Ecto neural progenitor cell (in vitro differentiated cells): Measurements from ENCODE around the gene ZNF580.

Experiments
- DNase-seq: peaks from one replicate; pipeline ENCODE4 v3.0.0-alpha.2; 2018; ENCODE audit warnings: low spot score

Gene ZNF580, protein sequence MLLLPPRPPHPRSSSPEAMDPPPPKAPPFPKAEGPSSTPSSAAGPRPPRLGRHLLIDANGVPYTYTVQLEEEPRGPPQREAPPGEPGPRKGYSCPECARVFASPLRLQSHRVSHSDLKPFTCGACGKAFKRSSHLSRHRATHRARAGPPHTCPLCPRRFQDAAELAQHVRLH

GRCh38 chr19:55640577-55641425 lies at the start of gene ZNF580:
Gene ZNF580, plus strand, starts transcription at chr19:55641002. Its CDS starts 1,507 bp downstream, at chr19:55642509.
- peak; percentile 82 for DNase-seq

DNA sequence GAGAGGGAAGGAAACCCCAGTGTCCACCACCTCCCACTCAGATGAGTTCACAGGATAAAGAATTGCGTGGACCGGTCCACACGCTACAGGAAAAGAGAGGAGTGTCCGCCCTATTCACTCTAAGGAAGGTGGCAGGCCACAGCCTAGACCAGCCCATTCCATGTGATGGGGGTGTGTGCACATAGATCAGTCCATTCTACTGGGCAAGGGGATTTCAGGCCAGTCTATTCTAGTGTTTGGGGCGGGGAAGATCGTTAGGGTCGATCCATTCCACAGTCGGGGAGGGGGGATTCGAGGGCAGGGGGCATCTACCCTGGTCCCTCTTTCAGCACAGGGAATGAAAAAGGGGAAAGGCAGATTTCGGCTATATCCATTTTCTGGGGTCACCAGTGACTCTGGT lies 49.2 kb upstream of the ZNF580 start:
- no peak for DNase-seq

GRCh38 chr19:55592391-55593090 lies 48.3 kb upstream of the ZNF580 start:
- DNase-seq = no peak

DNA sequence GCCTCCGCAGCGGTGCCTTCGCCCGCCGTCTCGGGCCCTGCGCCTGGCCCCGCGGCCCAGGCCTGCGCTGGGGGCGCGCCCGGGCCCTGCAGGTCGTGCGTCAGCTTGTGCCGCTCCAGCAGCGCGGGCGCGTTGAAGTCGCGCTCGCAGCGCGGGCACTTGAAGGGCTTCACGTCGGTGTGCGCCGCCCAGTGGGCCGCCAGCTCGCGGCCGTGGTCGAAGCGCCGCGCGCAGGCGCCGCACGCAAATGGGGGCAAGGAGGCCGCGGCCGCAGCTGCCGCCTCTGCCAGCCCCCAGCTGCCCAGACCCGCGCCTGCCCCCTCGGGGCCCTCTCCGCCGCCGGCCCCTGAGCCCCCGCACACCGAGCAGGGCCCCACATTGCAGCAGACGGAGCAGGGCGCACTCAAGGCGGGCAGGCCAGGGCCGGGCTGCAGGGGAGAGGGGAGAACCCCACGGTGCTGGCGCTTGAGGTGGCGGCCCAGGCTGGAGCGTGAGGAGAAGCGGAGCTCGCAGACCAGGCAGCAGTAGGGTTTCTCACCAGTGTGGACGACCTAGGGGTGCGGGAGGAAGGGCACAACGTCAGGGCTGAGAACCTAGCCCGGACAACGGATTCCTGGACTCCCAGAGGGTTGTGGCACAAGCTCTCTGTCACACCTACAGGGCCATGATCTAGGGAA lies 47.6 kb upstream of the ZNF580 start:
- DNase-seq = no peak

GRCh38 chr19:55594996-55595545 lies 45.7 kb upstream of the ZNF580 start:
- DNase-seq = no peak

GRCh38 chr19:55596304-55596703 lies 44.5 kb upstream of the ZNF580 start:
- DNase-seq = no peak

DNA sequence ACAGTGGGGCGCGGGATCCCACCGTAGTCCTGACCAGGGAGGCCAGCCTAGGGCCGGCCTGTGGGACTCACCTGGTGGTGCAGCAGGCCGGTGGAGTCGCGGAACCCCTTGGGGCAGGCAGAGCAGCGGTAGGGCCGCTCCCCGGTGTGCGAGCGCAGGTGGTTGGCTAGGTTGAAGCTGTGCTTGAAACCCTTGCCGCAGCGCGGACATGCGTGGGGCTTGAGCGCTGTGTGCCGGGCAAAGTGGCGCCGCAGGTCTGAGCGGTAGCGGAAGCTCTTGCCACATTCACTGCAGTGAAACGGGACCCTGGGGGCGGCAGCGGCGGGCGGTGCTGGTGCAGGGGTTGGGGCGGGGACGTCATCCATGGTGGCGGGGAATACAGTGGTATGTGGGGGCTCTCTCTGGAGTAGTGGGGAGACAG lies 43.3 kb upstream of the ZNF580 start:
- DNase-seq = no peak

- DNase-seq = no peak
Measured at GRCh38 chr19:55598034-55598433, 42.8 kb upstream of the ZNF580 start.

GRCh38 chr19:55598719-55599467 lies 41.9 kb upstream of the ZNF580 start:
- DNase-seq = peak; percentile 98

GRCh38 chr19:55599468-55599841 lies 41.3 kb upstream of the ZNF580 start, which contains the start of gene FIZ1:
Gene FIZ1, minus strand, starts transcription at chr19:55599517. Its CDS starts 1,652 bp downstream, at chr19:55597865.
- peak; percentile 98 for DNase-seq

DNA sequence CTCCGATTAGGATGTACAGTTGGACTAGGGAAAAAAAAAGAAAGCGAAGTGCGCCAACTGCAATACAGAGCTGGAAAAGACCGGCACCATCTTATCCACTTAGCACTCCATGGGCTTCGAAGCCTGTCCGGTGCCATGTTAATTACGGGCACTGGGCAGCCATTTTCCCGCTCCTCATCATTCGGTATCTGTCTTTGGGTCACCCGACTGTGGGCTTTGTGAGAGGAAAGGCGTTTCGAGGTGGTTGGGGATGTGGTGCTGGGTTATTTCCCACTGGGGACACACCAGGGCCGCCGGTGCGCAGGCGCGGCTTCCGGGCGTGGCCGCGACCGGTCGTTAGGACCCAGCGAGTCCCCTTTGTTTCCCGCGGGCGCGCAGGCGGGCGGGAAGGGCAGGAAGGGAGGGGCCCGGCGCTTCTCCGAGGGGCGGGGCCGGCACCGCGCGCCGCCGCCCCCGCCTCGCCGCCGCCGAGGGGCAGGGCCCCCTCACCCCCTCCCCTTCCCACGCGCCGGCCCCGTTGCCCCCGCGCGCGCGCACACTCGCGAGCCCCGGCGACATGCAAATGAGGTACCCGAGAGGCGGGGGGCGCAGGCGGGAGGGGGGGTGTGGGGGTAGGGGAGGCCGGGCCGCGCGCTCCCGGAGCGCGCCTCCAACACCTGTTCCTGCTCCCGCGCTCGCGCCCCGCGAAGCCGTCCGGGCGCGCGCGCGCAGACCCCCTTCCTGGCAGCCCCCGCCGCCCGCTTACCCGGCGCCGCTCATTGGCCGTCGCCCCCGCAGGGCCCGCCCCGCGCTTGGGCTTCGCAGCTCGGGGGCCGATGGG lies 40.8 kb upstream of the ZNF580 start, which contains the start of gene ZNF524:
Gene ZNF524 (plus strand): TSS at position 447 of the 820 bp plus-strand sequence. CDS start 1,825 bp downstream, outside the sequence.
- peak; percentile 93 for DNase-seq

GRCh38 chr19:55600662-55601028 lies 40.2 kb upstream of the ZNF580 start:
- no peak for DNase-seq

DNA sequence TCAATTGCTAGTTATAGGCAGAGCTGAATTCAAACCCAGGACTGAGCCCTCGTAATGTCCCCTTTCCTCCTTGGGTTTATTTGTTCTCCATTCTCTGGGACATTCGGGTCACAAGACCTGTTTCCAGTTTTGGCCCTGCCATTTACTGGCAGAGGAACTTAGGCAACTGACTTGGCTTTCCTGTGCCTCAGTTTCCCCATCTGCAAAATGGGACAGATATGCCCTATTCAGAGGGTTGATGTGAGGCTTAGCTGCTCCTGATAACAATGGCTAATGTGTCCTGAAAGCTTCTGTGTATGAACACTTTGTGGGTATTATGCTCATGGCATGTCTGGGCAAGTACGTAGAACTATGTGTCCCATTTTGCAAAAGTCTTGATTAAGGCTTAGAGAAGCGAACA lies 39.7 kb upstream of the ZNF580 start:
- no peak for DNase-seq

GRCh38 chr19:55602104-55603001 lies 38.4 kb upstream of the ZNF580 start:
- no peak for DNase-seq

DNA sequence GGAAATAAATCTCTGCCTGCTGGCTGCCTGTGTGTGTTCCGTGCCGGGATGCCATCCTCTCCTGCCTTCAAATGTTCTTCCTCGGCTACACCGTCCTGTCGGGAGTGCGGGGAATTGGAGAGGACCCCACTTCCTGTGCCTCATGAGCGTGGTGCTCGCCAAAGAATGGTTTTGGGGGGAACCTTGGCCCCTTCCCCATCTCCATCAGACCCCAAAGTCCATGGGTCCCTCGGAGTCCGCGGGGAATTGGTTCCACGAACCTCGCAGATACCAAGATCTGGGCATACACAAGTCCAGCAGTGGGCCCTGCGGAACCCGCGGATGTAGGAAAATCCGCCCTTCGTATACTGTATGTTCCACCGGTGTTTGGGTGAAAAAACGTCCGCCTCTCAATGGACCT lies 37.7 kb upstream of the ZNF580 start:
- no peak for DNase-seq

- DNase-seq = no peak
Measured at GRCh38 chr19:55603581-55604292, 37.1 kb upstream of the ZNF580 start.

GRCh38 chr19:55605207-55605636 lies 35.6 kb upstream of the ZNF580 start:
- peak; percentile 99 for DNase-seq
